Stimulated activated CD8-positive, alpha-beta memory T cell treated with anti-CD3 and anti-CD28 coated beads, Interleukin-15, amount 100 ng/mL, for 4 hours (primary cell): Measurements from ENCODE around the gene C11orf52.

Experiments
- DNase-seq, 2 donors: peaks; one replicate each; pipeline ENCODE4 v3.0.0-alpha.2; 2020; ENCODE audit warnings: low read depth in 2 of 2

C11orf52 gene

DNA sequence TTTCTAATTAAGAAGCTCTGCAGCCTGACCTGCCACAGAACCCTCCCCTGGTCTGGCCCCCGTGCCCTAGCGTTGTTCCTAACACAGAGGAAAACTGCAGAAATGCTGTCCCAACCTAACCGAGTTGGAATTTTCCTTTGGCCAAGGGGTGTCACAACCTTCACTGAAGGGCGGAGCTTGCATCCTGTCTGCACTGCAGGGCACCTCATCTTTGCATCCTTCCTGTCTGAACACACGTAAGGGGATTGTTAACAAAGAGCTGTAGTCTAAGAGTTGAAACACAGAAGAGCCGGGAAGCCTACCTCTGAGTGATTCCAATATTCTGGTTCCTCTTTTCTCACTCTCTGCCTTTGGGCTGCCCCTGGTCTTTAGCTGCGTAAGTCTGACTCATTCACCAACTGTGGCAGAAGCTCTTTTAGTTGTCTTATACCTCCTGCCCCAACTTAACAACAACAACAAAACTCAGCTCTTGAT is 20.0 kb downstream of the C11orf52 start:
- no peak for DNase-seq

GRCh38 chr11:111939836-111940604 is 21.3 kb downstream of the C11orf52 start:
- DNase-seq = no peak

GRCh38 chr11:111941963-111942362 is 23.2 kb downstream of the C11orf52 start:
- no peak for DNase-seq

GRCh38 chr11:111942829-111943228 is 24.1 kb downstream of the C11orf52 start:
- no peak for DNase-seq

GRCh38 chr11:111944139-111944538 is 25.4 kb downstream of the C11orf52 start:
- DNase-seq = no peak

- DNase-seq = no peak
Observed at GRCh38 chr11:111944651-111945051, 25.9 kb downstream of the C11orf52 start.

DNA sequence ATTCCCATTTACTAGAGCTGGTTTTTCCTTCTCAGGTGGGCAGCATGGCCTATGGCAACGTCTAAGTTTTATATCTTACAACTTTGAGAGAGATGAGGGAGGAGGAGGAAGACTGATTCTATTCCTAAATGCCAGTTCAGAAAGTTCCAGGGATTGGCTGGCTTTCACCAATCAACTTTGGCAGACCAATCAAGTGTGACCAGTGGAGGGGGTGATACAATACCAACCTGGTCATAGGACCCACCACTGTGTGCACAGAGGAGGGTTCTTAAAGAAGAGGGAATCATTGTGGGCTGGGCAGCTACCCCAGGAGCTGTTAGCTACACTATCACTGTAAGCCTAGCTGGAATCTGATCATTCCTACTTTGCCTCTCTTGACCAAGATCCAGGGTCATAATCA is 26.5 kb downstream of the C11orf52 start:
- DNase-seq = no peak

GRCh38 chr11:111946499-111946898 is 27.8 kb downstream of the C11orf52 start:
- DNase-seq = no peak

DNA sequence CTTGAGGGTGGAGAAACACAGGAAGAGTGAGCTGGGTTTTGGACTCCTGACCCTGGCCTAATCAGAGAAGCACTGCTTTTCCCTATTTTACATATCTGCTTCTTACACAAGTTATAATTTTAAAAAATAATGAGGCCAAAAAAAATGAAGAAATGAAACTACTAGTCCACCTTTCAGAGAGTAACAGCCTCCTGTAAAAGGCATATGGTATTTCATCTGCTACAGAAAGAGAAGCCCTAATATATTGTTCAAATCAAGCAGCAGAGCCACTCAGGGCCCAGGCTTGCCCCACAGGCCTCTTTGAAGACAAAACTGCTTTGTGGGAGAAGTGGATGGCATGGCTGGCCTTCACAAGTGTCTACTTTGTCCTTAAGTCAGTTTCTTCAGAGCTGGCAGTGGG is 28.4 kb downstream of the C11orf52 start:
- no peak for DNase-seq

GRCh38 chr11:111949519-111950426 is 31.1 kb downstream of the C11orf52 start:
- no peak for DNase-seq

DNA sequence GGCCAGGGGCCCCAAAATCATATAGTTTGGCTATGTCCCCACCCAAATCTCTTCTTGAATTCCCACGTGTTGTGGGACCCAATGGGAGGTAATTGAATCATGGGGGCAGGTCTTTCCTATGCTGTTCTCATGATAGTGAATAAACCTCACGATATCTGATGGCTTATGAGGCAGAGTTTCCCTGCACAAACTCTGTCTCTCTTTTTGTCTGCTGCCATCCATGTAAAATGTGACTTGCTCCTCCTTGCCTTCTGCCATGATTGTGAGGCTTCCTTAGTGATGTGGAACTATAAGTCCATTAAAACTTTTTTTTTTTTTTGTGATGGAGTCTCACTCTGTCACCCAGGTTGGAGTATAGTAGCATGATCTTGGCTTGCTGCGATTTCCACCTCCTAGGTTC is 32.9 kb downstream of the C11orf52 start:
- no peak for DNase-seq

GRCh38 chr11:111954154-111954553 is 35.4 kb downstream of the C11orf52 start:
- DNase-seq = no peak

- no peak for DNase-seq
Observed at GRCh38 chr11:111957663-111958444, 39.1 kb downstream of the C11orf52 start.

DNA sequence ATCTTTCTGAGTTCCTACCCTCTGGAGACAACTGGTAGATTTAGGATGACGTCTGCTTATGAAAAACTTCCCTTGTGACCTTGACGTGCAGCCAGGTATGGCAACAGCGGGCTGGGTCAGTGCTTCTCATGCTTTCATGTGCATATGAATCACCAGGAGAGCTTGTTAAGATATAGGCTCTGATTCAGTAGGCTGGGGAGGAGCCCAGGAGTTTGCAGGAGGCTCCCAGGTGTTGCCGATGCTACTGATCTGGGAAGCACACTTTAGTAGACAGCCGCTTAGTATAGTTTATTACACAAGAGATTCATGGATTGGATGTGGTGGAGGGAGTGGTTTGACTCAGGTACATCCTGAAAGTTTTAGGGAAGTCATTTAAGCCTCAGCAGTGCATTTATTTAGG is 42.2 kb downstream of the C11orf52 start:
- no peak for DNase-seq

DNA sequence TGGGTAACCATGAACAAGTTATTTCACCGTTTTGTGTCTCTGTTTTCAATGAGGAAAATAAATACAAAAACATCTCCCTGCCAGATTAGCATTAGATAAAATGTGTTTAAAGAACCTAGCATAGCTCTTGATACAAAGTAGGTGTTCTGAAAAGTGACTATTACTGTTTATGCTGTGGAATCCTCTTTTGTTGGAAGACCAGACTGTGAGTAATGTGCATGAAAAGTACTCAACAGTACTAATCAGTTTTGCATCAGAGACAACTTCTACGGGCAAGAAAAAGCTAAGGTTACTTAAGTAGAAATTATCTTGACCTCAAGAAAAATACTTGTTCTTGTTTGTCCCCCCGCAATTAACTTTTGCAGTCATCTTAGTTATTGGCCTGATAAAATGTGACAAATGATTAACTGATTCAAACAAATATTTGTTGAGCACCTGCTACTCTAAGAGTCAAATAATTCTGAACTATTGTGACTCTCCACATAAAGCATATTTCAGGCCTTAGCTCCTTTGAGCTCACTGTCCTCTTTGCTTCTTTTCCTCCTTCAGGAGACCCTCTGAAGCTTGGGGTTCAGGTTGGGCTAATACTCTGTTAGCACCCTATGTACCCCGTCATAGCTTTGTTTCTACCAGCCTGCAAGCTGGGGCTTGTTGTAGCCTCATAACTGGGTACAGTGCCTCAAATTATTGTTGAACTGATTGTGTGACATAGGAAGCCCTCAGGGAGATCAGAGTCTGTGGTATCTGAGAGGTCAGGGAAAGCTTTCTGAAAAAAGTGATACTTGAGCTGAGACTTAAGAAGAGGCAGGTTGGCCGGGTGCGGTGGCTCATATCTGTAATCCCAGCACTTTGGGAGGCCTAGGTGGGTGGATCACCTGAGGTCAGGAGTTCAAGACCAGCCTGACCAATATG is 42.9 kb downstream of the C11orf52 start:
- no peak for DNase-seq

- no peak for DNase-seq
Observed at GRCh38 chr11:111963931-111964340, 45.2 kb downstream of the C11orf52 start.

- DNase-seq = no peak
Observed at GRCh38 chr11:111966678-111967077, 48.0 kb downstream of the C11orf52 start.

GRCh38 chr11:111967649-111968048 is 48.9 kb downstream of the C11orf52 start:
- no peak for DNase-seq

DNA sequence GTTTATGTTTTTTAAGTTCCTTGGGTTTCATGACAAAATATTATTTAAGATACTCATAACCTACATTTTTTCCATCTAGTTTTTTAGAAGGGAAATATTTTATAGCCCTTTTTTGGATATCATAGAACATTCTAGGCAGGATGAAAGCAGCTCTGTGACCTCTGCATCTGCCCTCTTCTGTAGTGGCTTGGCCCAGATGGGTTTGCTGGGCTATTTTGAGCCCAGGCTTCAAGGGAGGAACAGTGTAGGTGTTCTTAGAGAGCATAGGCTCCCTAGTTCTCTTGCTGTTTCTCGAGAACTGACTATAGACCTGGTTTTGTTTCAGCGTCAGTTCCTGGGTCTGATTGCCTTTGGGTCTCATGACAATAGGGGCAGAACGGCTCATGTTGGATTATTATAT is 50.6 kb downstream of the C11orf52 start:
- DNase-seq = no peak

DNA sequence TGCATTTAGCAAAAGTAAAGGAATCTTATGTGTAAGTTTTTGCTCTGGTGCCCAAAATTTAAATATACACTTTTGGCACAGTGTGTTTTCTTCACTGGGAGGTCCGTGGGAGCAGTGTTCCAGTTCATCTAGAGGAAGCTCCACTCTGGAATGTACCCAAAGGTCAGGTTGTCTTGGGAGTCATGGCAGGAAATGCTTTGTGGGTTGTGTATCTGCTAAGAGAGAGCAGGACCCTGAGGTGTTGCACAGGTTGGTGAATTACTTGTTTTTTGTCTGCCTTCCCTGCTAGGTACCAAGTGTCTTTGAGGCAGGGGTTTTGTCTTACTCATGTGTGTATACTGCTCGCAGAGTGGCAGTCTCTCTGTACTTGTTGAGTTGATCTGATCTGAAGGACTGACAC is 55.7 kb downstream of the C11orf52 start:
- no peak for DNase-seq
